Thyroid gland (tissue), 4 donors: ENCODE data around the gene DNM3.

Experiments
- POLR2A ChIP-seq, 2 donors: fragments of 450-650 bp; IDR thresholded peaks; one replicate each; pipeline ENCODE4 v1.6.1; 2017; ENCODE audit warnings: antibody characterized with exemption in 2 of 2, mild to moderate bottlenecking in 2 of 2, moderate library complexity in 1 of 2
- TF ChIP-seq, protein P1 (sequence below), 6 experiments: fragments of 200-600 bp in 3 of 6; fragments of 450-650 bp in 3 of 6; sonication (generic) in 3 of 6; IDR thresholded peaks; one replicate each; pipeline ENCODE4 v1.5.1; 2016 to 2019; ENCODE audit warnings: antibody characterized with exemption in 6 of 6, mild to moderate bottlenecking in 2 of 6, inconsistent platforms in 1 of 6, moderate library complexity in 1 of 6

DNA sequence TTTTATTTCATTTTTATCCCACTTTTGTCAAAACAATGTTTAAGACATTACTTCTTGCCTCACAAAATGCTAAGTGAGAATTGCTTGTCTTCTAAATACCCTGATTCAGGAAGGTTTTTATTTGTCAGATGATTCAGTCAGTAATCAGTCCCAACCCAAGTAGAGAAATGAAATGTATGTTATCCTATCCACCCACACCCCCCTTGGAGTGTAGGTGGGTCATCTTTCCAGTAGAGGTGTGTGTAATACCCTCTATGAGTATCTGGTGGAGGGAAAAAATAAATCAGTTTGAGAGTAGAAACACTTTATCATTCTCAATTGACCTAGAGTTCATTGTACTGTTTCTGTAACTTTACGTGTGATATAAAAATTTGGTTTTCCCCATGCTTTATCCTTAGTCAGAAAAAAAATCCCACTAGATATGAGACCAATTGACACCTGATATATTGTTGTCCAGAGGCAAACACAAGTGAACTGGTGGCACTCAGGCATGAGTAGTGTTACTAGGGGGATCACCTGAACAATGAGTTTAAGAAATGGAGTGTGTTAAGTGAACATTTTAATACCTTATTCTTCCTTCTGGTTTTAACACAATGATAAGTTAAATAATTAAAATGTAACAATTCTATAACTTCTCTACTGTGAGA, 425.4 kb downstream of the DNM3 start:
- TF ChIP-seq, protein P1, sequence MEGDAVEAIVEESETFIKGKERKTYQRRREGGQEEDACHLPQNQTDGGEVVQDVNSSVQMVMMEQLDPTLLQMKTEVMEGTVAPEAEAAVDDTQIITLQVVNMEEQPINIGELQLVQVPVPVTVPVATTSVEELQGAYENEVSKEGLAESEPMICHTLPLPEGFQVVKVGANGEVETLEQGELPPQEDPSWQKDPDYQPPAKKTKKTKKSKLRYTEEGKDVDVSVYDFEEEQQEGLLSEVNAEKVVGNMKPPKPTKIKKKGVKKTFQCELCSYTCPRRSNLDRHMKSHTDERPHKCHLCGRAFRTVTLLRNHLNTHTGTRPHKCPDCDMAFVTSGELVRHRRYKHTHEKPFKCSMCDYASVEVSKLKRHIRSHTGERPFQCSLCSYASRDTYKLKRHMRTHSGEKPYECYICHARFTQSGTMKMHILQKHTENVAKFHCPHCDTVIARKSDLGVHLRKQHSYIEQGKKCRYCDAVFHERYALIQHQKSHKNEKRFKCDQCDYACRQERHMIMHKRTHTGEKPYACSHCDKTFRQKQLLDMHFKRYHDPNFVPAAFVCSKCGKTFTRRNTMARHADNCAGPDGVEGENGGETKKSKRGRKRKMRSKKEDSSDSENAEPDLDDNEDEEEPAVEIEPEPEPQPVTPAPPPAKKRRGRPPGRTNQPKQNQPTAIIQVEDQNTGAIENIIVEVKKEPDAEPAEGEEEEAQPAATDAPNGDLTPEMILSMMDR (IDR thresholded peaks at IDR 0.05), result no peak
- no peak for TF ChIP-seq POLR2A (IDR thresholded peaks at IDR 0.05)
